ENCODE data around the gene MAST4. TPM values are rescaled to one million over a fixed set of nuclear protein-coding genes. Genes with fewer than 3 reads are reported as not detected.

MAST4 gene
- polyA plus RNA-seq, 3 donors, result 12.5 to 15.3 (median 13.7) TPM

DNA sequence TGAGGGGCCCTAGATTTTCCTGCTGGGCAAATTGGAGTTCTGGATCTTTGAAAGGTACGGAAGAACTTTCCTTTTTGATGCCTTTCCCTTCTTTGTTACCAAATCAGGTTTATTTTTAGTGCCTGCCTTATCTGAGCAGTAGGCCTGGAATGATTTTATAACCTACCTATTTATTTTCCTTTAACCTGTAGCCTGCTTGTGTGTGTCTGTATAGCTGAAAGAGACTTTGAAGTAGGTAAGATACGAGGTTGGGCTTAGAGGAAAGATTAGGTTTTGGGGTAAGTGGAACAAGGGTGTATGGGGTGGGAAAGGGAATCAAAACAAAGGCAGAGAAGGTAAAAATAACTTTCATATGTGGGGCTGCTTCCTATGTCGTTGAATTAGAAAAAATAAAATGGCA is 389.2 kb downstream of the MAST4 start:
- DNase-seq (ENCODE audit: low read depth in 3 of 3, low spot score in 2 of 3), result no peak

DNA sequence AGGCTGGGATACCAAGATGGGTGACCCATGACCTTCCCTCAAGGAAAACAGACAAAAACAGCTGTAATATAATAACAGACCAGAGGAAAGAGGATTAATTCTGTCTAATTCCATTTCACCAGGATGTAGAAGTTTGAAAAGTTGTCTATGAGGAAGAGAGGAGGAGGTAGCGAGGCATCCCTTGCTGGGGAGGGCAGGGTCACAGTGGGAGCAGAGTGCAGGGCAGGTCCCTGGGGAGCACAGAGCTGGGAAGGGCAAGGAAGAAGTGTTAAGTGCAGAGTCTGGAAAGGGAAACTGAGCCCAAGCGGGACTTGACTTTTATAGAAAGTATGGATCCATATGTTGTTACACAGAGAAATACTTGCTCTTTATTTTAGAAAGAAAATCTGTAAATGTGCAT is 389.8 kb downstream of the MAST4 start:
- DNase-seq (ENCODE audit: low read depth in 3 of 3, low spot score in 2 of 3), result no peak

DNA sequence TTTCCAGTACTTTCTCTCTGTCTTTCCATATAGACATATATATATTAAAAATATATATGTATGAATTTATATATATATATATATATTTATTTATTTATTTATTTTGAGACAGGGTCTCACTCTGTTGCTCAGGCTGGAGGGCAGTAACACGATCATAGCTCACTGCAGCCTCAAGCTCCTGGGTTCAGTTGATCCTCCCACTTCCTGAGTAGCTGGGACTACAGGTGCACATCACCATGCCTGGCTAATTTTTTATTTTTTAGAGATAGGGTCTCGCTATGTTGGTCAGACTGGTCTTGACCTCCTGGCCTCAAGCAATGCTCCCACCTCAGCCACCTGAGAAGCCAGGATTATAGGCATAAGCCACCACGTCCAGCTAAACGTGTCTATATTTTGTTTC is 390.3 kb downstream of the MAST4 start:
- no peak for DNase-seq (ENCODE audit: low read depth in 3 of 3, low spot score in 2 of 3)

DNA sequence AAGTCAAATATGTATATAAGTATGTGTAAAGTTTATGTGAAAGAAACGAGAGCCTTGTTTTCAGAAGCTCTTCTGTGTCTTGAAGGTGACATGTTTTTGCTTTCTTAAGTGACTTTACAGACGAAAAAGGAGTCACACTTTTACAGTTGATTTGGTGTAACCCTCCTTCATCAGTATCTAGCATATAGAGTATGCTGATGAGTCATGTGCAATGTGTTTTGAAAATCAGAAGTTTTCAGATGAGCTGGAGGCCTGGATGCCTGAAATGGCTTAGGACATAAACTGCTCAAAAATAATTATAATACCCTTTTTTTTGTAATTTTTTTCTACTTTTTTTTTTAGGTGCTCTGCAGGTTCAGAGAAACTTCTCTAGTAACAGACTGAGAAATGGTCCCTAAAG is 390.9 kb downstream of the MAST4 start:
- DNase-seq (ENCODE audit: low read depth in 3 of 3, low spot score in 2 of 3), result no peak

DNA sequence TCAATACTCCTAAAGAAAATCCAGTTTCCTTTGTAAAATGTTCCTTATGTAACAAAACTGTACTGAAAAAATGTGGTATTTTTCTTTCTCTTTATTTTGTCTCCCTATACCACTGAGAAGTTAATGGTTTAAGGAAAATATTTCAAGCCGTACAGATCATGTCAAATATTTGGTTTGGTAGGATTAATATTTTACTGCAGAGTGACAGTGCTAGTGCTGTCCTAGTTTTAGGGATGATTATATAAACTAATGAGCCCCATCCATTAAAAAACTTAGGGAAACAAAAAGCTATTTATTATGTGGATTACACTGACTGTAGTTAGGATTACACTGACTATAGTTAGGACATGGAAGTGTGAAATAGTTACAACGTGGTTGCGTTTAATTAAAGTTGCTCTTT is 391.3 kb downstream of the MAST4 start:
- DNase-seq (ENCODE audit: low read depth in 3 of 3, low spot score in 2 of 3), result no peak

DNA sequence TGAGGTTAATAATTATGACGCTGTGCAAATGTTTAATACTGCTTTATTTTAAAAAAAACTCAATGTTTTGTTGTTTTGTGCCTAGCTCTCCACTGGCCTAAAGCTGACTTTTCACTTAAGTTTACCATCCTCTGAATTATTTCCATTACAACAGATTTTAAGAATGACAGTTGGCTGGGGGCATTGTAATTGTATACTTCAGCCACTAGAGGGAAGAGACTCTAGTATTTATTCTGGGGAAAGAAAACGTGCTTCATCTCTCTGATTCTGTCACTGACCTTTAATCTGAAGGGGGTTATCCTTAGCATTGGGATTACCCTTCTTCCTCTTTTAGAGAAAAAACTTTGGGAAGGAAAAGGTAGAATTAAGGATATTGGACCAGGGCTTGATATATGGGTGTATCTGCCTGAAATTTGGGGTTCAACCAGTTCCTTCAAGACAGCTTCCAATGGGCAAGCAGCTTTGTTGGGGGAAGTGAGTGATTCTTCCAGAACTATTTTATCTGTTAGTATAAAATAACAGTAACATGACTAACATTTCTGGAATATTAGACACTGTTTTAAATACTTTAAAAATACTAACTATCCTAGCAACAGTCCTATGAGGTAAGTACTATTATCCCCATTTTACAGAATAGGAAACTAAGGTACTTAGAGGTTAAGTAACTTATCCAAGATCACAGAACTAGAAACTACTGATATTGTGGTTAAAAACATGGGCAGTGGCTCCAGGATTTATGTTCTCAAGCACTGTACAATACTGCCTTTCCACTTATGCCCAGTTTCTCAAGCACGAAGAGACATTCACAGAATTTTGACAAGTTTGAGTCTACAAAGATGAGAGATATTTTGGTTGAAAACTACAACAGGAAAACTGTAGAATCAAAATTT is 392.0 kb downstream of the MAST4 start:
- DNase-seq (ENCODE audit: low read depth in 3 of 3, low spot score in 2 of 3), result no peak

DNA sequence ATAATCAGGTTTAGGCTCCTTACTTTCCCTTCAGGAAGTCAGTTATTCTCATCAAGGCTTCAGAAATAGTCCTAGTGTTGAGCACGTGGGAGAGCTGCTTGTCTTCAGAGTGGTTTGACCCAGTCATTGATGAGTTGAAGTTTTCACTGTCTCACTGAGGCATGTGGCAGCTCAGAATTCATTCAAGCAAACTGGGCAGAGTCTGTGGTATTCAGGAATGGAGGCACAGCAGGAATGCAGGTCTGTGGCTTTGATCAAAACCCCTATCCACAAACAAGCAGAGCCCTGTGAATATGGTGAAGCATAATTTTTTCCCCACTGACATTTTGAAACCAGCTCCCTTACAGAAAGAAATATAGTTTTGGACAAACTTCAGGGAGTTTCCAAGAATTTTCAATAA is 393.1 kb downstream of the MAST4 start:
- DNase-seq (ENCODE audit: low read depth in 3 of 3, low spot score in 2 of 3), result no peak

DNA sequence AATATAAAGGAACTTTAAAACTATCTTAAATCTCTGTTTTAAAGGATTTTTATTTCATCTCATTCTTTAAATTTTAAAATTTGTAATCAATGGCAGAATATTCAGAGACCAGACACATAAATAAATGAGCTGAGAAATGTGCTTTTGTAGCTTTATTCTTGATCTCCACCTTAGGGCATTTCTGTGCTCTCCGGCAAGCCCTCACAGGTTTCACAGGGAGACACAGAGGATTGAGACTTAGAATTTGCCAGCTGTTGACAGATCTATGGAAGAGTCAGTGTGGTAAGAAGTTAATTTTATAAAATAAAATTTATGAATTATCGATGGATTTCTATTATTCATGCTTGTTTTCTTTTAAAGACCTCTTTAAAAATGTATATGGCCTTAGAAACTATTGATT is 393.6 kb downstream of the MAST4 start:
- no peak for DNase-seq (ENCODE audit: low read depth in 3 of 3, low spot score in 2 of 3)

DNA sequence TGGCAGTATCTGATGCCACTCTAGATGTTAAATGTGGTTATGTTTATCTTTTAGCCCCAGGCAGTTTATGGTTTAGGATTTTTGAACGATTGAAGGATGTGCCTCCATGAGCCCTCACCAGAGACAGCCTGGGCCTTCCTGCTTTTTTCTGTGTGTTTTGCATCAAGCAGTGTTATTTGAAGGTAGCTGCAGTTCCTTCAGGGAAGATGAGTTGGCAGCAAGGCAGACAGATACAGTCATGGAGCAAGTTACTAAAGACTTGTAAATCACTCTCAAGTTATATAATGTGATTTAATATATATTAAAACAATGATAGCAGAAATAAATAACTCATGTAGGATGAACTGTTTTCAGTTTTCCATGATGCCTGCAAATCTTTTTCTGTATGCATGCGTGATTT is 395.6 kb downstream of the MAST4 start:
- DNase-seq (ENCODE audit: low read depth in 3 of 3, low spot score in 2 of 3), result no peak

DNA sequence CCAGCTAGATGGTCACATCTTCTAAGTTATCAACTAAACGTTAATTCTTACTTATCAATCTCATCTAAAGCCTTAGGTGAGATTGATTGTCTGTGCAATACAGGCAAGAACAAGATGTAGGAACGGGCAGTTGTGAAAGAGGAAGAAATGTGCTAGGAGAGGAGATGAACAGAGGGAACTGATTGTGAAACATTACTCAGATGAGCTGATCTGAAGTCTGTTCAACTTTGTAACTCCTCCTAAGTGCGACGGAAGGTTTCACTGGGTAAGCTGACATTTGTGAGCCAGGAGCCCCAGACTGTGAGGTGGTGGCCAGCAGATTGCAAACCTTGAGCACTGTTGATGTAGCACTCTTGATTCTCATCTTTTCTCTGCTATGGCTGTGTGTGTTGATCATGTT is 396.4 kb downstream of the MAST4 start:
- no peak for DNase-seq (ENCODE audit: low read depth in 3 of 3, low spot score in 2 of 3)

DNA sequence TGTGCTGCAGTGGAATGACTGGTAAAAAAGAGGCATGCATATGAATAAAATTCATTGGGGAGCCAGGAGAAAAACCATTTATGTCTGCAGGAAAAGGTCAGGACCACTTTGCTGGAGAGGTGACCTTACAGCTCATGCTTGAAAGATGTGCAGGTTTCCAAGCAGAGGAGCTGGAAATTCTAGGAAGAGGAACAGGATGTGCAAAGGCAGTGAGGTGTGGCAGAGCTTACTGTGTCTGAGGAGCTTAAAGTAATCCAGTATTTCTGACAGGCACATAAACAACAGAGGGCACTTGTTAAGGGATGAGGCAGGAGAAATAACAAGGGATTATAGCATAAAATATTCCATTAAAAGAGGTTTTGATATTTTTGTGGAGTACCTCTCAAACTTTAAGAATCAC is 397.3 kb downstream of the MAST4 start:
- DNase-seq (ENCODE audit: low read depth in 3 of 3, low spot score in 2 of 3), result no peak

DNA sequence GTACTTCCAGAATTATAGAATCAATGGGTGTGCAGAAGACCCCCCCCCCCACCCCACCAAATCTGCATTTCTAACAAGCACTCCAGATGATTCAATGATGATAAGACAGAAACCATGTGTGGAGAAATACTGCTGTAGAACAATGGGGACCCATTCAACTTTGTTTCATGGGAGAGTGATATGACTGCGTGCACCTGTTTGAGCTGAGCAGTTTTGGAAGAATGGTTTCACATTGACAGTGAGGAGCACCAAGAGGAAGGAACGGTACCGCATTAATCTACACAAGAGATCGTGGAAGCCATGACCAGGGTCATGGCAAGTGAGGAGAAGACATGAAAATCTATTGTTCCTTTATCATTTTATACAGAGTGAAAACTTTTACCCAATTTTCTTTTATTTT is 397.7 kb downstream of the MAST4 start:
- no peak for DNase-seq (ENCODE audit: low read depth in 3 of 3, low spot score in 2 of 3)

DNA sequence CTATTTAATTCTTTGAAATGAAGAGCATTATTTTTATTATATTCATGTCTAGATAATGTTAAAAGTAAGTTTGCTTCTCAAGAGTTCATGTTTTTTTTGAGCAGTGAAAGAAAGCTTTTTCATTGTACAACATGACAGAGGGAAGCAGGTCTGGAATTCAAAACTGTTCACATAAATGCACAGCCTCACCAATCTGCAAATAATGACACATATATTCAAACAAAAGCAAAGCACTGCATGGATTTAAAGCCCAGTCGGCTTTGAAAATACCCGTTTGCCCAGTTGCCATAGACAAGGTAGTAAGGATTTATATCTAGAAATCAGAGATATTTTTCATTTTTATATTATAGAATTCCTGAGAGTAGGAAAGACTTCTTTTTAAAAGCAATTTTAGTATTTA is 398.6 kb downstream of the MAST4 start:
- no peak for DNase-seq (ENCODE audit: low read depth in 3 of 3, low spot score in 2 of 3)

DNA sequence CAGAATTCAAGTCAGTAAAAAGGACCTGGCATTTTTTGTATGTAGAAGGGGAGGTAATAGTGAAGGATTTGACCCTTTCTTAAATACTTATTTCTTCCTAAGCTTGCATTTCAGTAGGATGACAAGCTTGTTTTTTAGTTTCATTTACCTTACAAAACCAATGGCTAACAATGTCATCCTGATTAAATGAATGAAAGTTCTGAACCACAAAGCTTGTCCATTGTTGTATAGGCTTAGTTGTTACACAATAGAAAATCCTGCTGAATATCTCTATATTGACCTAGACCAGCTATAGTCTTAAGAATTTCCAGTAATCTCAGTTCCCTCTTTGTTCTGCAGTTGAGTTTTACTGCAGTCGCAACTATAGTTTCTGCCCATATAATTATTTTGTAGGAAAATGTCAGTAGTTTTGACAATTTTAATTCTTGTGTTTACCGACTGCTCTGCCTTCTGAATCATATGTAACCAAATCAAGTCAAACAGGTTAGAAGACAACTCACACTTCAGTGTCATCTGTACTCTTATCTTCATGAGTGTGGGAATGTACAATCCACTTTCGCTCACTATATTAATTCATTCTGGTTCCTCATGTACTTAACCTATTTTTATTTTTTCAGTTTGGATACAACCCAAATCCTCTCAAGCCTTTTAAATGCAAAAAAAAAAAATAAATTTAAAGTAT is 404.7 kb downstream of the MAST4 start:
- no peak for DNase-seq (ENCODE audit: low read depth in 3 of 3, low spot score in 2 of 3)

DNA sequence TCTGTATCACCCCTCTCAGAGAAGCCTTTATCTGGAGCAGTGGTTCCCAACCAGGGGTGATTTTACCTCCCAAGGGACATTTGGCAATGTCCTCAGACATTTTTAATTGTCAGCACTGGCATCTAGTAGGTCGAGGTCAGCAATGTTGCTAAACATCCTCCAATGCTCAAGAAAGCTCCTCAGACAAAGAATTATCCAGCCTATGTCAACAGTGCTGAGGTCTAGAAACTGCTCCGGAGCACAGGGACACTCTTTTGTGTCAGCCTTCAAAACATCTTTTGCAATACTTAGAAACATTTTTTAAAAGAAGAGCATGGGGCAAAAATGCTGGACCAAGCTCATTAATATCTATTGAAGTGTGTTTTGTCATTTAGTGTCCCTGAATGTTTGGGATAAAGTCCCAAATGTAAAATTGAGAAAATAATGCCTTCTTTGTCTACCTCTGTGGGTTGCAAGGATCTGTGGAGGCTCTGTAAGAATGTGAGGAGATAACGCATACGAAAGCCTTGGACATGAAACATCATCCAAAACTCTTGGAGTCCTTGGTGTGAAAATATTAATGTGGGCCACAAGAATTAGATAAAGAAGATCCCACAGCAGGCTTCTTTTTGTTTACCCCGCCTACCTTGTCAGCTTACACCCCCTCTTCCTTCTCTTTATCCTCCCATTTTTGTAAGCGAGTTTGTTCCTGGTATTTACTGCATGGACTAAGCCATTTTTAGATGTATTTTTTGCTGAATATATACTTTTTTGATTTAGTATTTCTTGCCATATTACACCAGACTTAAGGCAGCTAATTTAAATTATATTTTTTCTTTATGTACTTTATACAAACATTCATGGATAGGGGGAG is 406.9 kb downstream of the MAST4 start:
- DNase-seq (ENCODE audit: low read depth in 3 of 3, low spot score in 2 of 3), result no peak

DNA sequence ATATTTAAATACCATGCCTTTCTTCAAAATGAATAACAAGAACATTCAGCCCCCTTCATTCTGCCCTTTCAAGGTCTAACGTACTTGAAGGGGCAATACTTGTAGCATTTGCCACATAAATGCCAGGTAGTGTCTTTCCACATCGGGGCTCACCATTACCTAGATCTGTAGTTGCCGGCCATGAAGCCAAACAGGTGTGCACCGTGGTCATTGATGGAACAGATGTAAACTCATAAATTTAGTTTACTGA is 407.4 kb downstream of the MAST4 start:
- DNase-seq (ENCODE audit: low read depth in 3 of 3, low spot score in 2 of 3), result peak in 1 of 3 donors; percentile 52

DNA sequence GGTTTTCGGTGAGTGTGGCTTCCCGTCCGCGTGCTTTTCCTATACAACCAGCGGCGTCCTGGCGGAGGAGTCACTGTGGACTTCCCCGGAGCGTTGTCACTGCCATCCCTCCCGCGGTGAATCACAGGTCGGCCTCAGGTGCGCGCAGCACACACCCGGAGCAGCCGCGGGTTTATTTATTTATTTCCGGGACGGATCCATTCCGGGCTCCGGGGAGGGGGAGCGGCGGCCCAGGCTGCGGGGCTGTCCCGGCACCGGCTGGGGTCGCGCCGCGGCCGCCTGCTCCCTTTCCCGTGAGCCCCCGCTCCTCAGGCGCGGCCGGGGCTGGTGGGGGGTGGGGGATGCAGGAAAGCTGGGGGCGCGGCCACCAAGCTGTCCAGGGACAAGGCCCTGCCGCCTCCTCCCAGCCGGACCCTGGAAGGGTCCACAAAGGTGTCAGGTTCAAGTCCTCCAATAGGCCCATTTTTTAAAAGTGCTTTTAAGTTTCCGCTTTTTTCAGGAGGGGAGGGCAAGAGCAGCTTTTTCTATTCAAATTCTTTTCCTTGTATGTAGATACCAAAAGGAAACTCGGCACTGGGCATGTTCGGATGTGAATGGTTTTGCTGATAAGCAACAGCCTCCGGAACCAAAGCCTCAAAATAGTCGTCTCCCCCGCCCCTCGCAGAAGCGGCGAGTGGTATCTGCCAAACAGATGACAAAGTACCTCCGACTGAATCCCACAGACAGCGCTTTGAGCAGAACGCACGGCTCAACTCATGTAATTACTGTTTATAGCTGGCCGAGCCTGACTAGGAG is 407.9 kb downstream of the MAST4 start:
- peak in 2 of 3 donors; percentile 72 to 80 for DNase-seq (ENCODE audit: low read depth in 3 of 3, low spot score in 2 of 3)

DNA sequence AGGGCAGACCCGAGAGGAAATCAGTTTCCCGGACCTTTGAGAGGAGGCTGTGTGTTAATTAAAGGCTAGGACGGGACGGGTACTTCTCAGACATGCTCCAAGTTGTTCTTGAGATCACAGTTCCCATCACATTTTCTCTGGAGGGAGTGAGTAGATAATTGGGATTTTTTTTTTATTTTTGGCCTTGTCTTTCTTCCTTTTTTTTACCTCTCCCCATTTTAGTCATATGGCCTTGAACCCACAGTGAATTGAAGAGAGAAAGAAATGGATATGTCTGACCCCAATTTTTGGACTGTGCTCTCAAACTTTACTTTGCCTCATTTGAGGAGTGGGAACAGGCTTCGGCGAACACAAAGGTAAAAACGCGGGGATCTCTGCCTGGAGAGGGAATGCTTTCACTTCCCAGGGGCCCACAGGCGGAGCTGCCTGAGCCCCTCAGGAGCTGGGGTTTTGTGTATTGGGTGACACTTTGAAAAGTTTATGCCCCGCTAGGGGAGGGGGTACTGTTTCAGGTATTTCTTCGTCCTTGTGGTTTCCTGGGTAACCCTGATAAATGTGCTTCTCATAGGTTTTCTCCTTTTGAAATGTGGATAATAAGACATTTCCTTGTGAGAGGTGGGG is 408.6 kb downstream of the MAST4 start:
- no peak for DNase-seq (ENCODE audit: low read depth in 3 of 3, low spot score in 2 of 3)

DNA sequence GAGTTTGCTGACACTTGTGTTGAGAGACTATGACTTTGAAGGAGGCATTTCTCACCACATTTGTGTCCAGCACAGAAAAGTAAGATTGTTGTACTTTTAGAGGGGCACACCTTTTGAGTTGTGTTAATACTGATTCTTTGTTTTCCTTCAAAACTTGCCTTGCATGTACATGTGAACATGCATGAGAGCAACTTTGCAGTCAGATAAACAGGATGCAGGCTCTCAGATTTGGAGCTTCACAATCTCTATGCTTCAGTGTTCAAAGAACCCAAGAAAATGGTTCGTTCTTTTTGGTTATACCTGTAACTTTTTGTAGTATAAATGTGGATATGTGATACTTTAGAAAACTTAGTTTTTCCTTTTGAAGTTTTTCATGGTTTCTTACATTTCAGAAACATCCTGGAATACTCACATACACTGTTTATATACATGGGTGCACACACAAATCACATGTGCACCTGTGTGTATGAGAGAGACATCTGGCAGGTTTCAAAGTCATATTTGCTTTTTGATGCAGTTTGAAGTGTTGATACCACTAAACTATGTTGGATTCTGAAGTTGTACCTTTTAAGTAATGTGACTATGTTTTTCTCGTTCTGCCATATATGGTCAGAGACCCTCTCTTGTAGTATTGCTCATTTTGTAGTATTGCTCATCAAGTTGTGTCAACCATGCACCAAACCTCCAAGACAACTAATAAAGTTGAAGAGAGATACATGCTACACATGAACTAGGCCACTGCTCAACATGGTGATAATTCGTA is 409.7 kb downstream of the MAST4 start:
- no peak for DNase-seq (ENCODE audit: low read depth in 3 of 3, low spot score in 2 of 3)

DNA sequence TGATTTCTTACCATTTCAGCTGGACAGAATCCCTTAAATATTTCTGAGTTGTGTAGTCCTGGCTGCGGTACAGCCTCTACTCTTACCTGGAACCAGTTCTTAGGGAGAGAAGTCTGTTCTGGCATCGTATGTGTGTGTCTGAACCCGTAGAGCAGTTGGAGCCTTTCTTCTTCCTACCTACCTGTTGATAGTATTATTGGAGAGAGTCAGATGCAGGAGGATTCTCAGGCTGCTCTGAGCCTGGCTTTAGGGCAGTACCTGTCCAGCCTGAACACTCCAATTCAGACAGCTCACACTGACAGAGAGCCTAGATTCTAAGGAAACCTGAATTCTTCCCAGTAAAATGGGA is 410.3 kb downstream of the MAST4 start:
- DNase-seq (ENCODE audit: low read depth in 3 of 3, low spot score in 2 of 3), result no peak
